Stimulated activated CD4-positive, alpha-beta T cell treated with anti-CD3 and anti-CD28 coated beads, Interleukin-4, amount 100 ng/mL, for 4 hours (primary cell): ENCODE data around the gene HDGF.
A peak's percentile ranks its signal among the peaks of the same experiment; 100 is the strongest.

ENCODE experiments used
- DNase-seq, 2 experiments: peaks; one replicate each; pipeline ENCODE4 v3.0.0-alpha.2; 2020

The HDGF gene

GRCh38 chr1:156745881-156746280, 5.6 kb downstream of the HDGF start:
- DNase-seq: no peak

- DNase-seq: no peak
Observed at GRCh38 chr1:156744786-156745419, 6.6 kb downstream of the HDGF start.

- no peak for DNase-seq
Observed at GRCh38 chr1:156744344-156744743, 7.1 kb downstream of the HDGF start.

GRCh38 chr1:156743367-156744302, 7.8 kb downstream of the HDGF start:
- DNase-seq: no peak

- no peak for DNase-seq
Observed at GRCh38 chr1:156742801-156743200, 8.7 kb downstream of the HDGF start.

- DNase-seq: no peak
Observed at GRCh38 chr1:156742017-156742416, 9.5 kb downstream of the HDGF start.

GRCh38 chr1:156741481-156741983, 9.9 kb downstream of the HDGF start:
- no peak for DNase-seq

- DNase-seq: peak; percentile 92 to 98
Observed at GRCh38 chr1:156740741-156741480, 10.6 kb downstream of the HDGF start, which contains the start of gene MRPL24. Gene MRPL24, minus strand, starts transcription at chr1:156741088. Its CDS starts 2,384 bp downstream, at chr1:156738704.

GRCh38 chr1:156740237-156740740, 11.2 kb downstream of the HDGF start:
- no peak for DNase-seq

GRCh38 chr1:156738916-156739315, 12.6 kb downstream of the HDGF start:
- no peak for DNase-seq

- DNase-seq: no peak
Observed at GRCh38 chr1:156738407-156738806, 13.1 kb downstream of the HDGF start.

GRCh38 chr1:156733989-156734584, 17.4 kb downstream of the HDGF start:
- DNase-seq: no peak

- peak; percentile 89 to 97 for DNase-seq
Observed at GRCh38 chr1:156728599-156729462, 22.6 kb downstream of the HDGF start, which contains the start of gene ISG20L2. Gene ISG20L2, minus strand, starts transcription at chr1:156728766. Its CDS starts 1,114 bp downstream, at chr1:156727652.

- DNase-seq: peak; percentile 66 to 76
Observed at GRCh38 chr1:156727926-156728598, 23.4 kb downstream of the HDGF start, which contains the start of gene METTL25B. Gene METTL25B, plus strand, starts transcription at chr1:156728469. Its CDS starts 636 bp downstream, at chr1:156729105.

GRCh38 chr1:156727492-156727891, 24.0 kb downstream of the HDGF start:
- no peak for DNase-seq

GRCh38 chr1:156726549-156727226, 24.8 kb downstream of the HDGF start:
- DNase-seq: peak; percentile 30 to 35

GRCh38 chr1:156725683-156726280, 25.7 kb downstream of the HDGF start:
- DNase-seq: peak; percentile 64 to 75

GRCh38 chr1:156721535-156721934, 29.9 kb downstream of the HDGF start:
- no peak for DNase-seq

- DNase-seq: no peak
Observed at GRCh38 chr1:156721131-156721530, 30.3 kb downstream of the HDGF start.
